ENCODE results near the gene SLC26A9. TPM values are rescaled to one million over a fixed set of nuclear protein-coding genes. Genes with fewer than 3 reads are reported as not detected.

The SLC26A9 gene
- 0.16 TPM in 1 of 2 replicates, not detected in the other for total RNA-seq (2014; rRNA removed; shearing (Covaris generic))

GRCh38 chr1:205943245-205943644 lies at the start of gene SLC26A9:
SLC26A9 (minus strand) TSS chr1:205943456; CDS start chr1:205935820, 7,636 bp downstream.

Other genes starting within 250 kb of the SLC26A9 start
- 103 and 104 TPM in 2 replicates for gene NUCKS1, start 193.3 kb downstream of the SLC26A9 start, total RNA-seq (2014; rRNA removed; shearing (Covaris generic))
- gene RAB29, start 168.0 kb downstream of the SLC26A9 start, total RNA-seq (2014; rRNA removed; shearing (Covaris generic)), result 13.6 and 16.4 TPM in 2 replicates
- 25.3 and 25.6 TPM in 2 replicates for gene SLC41A1, start 130.3 kb downstream of the SLC26A9 start, total RNA-seq (2014; rRNA removed; shearing (Covaris generic))
- gene PM20D1, start 93.3 kb downstream of the SLC26A9 start, total RNA-seq (2014; rRNA removed; shearing (Covaris generic)), result not detected in 2 replicates
- gene RAB7B, start 59.9 kb upstream of the SLC26A9 start, total RNA-seq (2014; rRNA removed; shearing (Covaris generic)), result 4.6 and 4.7 TPM in 2 replicates
- gene CTSE, start 80.4 kb upstream of the SLC26A9 start, total RNA-seq (2014; rRNA removed; shearing (Covaris generic)), result not detected in 2 replicates
- not detected in 2 replicates for gene RHEX, start 109.7 kb upstream of the SLC26A9 start, total RNA-seq (2014; rRNA removed; shearing (Covaris generic))
- gene AVPR1B, start 173.9 kb upstream of the SLC26A9 start, total RNA-seq (2014; rRNA removed; shearing (Covaris generic)), result not detected in 2 replicates